ENCODE measurements around the gene RPS15.
"Not testable (repeated sequence)": the region's sequence is repeated elsewhere in the genome, so short reads cannot be mapped to it uniquely, and the experiment has no call there.

RPS15 gene

DNA sequence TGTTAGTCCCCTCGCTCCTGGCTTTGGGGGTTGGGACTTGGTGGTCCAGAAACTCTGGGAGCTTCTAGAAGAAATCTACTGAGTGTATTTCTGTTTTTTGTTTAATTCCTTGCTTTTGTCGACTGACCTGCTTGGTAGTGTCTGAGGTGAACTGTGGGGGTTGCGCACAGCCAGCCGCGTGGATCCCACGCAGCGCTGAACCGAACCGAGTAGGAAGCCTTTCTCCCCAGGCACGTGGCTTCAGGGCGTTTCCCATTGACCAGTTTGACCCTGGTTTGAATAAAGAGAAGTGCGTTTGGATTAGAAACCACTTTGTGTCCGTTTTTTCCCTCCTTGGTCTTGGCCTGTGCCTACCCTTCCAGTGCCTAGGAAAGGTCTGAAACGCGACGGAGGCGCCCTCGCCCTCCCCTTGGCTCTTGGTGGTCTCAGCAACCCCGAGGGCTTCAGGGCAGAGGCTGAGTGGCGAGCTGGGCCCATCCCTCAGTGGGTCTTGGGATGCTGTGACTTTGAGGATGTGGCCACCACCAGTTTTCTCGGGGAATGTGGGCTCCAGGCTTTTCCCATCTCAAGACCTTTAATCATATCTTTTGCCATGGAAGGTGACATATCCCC, 2.7 kb upstream of the RPS15 start:
- no peak for DNase-seq (ENCODE audit: low spot score)

DNA sequence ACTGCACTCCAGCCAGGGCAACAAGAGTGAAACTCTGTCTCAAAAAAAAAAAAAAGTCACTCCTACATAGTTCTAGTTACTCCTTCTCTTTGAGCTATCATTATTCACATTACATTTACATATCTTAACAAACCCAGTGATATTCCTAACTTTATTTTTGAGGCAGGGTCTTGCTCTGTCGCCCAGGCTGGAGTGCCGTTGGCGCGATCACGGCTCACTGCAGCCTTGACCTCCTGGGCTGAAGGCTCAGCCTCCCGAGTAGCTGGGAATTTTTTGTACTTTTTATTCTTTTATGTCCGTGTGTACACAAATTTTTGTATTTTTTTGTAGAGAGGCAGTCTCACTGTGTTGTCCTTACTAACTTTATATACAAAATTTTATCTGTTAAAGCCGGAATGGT, 587 bp upstream of the RPS15 start:
- no peak for DNase-seq (ENCODE audit: low spot score)

GRCh38 chr19:1438933-1439354, 748 bp downstream of the RPS15 start:
- no peak for DNase-seq (ENCODE audit: low spot score)

DNA sequence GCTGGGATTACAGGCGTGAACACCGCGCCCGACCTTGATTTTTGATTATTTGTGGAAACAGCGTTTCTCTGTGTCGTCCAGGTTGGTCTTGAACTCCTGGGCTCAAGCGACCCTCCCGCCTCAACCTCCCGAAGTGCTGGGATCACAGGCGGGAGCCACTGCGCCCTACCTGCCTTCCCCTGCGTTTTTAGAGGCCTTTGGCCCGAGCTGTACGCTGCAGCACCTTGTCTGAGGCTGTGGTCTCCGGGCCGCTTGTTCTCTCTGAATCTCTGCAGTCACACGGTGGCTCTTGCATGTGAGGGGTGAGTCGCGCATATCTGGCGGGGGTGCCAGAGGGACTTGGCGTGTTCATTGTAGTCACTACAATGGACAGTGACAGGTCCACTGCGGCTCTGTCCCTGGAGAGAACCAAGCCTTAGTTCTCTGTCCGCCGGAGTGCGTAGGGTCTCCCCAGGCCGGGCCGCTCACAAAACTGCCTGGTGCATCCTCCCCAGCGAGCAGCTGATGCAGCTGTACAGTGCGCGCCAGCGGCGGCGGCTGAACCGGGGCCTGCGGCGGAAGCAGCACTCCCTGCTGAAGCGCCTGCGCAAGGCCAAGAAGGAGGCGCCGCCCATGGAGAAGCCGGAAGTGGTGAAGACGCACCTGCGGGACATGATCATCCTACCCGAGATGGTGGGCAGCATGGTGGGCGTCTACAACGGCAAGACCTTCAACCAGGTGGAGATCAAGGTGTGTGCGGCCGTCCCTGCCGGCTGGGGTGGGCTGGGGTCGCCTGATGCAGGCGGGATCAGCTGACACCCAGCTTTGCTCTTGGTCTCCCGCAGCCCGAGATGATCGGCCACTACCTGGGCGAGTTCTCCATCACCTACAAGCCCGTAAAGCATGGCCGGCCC, 1.6 kb downstream of the RPS15 start:
- DNase-seq (ENCODE audit: low spot score): not testable (repeated sequence)

GRCh38 chr19:1440418-1440801, 2.2 kb downstream of the RPS15 start:
- no peak for DNase-seq (ENCODE audit: low spot score)

DNA sequence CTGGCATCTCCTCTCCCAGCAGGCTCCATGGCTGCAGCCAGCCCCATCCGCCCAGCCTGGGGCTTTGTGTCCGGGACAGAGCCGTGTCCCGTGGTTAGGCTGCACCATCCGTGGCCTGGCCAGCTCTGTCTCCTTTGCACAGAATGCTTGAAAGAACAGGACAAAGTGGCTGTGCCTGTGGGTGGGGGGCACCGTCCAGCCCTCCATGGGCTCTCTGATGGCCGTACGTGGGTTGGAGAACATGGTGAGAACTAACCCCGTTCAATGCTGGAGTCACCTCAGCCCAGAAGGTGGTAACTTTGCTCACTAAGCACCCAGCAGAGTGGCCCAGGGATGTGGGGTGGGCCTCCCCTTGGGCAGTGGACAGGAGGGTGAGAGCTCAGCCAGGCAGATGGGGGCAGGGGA, 2.8 kb downstream of the RPS15 start:
- no peak for DNase-seq (ENCODE audit: low spot score)

GRCh38 chr19:1441677-1442438, 3.7 kb downstream of the RPS15 start:
- no peak for DNase-seq (ENCODE audit: low spot score)

DNA sequence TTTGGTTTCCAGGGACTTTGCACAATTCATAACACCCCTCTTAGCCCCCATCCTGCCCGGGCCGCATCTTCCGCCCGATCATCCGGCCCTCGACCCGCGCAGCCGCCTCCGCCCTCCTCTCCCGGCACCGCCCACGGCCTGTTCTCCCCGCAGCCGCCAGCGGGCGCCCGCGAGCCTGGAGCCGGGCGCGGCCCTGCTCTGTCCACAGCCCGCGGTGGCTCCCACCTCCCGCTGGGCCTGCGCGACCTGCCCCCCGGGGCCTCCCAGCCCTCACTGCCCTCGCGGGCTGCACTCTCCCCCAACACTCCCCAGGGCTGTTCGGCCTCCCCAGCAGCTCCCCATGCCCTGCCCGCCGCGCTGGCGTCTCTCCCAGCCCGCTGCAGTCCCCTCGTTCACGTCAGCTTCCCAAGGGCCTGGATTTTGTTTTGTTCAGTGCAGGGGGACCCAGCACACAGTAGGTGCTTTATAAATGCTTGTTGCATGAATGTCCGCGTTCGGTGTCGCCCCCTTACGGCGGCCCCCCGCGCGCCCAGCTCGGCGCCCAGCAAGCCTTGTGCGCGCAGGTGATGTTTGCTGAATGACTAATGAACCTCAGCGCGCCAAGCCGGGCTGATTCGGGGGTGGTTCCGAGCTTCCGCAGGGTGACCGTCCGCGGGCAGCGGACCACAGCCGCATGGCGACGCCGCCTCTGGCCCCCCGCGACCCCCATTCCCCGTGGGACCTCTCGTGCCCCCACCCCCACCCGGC, 7.2 kb downstream of the RPS15 start:
- peak; percentile 75 for DNase-seq (ENCODE audit: low spot score)

- no peak for DNase-seq (ENCODE audit: low spot score)
Measured at GRCh38 chr19:1445932-1446712, 7.9 kb downstream of the RPS15 start.

GRCh38 chr19:1446713-1447481, 8.7 kb downstream of the RPS15 start:
- DNase-seq (ENCODE audit: low spot score): no peak

GRCh38 chr19:1447504-1447903, 9.3 kb downstream of the RPS15 start:
- DNase-seq (ENCODE audit: low spot score): no peak

DNA sequence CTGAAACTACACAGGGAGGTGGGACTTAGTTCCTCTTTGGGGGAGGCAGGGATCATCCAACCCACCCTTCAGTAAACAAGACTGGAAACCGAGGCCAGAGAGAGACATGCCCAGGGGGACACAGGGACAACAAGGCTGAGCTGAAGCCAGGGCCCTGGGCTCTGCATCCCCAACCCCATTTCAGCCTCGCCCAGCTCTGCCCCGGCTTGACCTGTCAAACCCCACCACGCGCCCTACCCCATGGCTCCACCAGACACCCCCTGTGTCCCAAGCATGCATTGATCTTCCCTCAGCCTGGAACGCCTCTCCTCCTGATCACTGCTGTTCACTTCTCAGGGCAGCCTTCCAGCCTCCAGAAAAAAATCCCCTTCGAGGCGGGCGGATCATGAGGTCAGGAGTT, 9.7 kb downstream of the RPS15 start:
- DNase-seq (ENCODE audit: low spot score): no peak

GRCh38 chr19:1449467-1450442, 11.6 kb downstream of the RPS15 start, which contains the start of gene APC2:
TSS of gene APC2 (plus strand) at chr19:1450121. CDS start at chr19:1453002, 2,881 bp downstream.
- DNase-seq (ENCODE audit: low spot score): no peak

DNA sequence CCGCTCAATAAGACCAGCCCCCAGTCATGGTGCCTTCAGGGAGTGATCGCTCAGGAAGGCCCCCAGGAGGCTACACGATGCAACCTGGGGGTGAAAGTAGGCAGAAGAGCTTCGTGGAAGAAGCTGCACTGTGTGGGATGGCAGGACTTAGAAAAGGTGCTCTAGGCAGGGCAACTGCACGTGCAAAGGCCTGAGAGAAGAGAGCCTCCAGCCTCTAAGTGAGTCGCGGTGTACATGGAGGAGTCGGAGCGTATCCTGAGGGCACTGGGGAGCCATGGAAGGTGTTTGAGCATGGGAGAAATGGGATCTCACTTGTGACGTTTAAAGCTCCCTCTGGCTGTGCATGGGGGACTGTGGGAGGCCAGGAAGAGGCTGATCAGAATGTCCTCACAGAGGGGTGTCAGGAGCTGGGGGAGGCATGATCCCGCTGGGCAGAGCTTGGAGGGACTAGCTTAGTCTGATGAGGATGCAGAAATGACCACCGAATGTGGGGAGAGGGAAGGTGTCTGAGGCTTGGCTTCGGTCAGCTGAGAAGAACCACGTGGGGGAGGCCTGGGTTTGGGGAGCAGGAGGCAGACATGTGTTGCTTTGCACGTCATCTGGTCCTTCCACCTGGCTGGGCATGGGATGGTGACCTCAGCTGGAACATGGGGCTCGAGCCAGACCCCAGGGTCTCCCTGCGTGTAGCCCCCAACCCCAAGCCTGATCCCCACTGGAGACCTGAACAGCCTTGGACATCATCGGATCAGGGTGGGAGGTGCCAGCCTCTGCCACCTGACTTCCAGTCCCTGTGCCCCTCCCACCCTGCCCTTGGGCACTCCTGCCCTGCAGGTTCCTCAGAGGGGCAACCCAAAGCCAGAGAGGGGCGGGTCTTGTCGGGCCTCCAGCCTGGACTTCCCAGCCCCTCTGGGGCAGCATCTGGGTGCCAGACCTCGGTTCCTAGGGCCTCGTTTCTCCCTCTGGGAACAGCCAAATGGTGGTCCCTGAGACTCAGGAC, 12.8 kb downstream of the RPS15 start:
- DNase-seq (ENCODE audit: low spot score): no peak

DNA sequence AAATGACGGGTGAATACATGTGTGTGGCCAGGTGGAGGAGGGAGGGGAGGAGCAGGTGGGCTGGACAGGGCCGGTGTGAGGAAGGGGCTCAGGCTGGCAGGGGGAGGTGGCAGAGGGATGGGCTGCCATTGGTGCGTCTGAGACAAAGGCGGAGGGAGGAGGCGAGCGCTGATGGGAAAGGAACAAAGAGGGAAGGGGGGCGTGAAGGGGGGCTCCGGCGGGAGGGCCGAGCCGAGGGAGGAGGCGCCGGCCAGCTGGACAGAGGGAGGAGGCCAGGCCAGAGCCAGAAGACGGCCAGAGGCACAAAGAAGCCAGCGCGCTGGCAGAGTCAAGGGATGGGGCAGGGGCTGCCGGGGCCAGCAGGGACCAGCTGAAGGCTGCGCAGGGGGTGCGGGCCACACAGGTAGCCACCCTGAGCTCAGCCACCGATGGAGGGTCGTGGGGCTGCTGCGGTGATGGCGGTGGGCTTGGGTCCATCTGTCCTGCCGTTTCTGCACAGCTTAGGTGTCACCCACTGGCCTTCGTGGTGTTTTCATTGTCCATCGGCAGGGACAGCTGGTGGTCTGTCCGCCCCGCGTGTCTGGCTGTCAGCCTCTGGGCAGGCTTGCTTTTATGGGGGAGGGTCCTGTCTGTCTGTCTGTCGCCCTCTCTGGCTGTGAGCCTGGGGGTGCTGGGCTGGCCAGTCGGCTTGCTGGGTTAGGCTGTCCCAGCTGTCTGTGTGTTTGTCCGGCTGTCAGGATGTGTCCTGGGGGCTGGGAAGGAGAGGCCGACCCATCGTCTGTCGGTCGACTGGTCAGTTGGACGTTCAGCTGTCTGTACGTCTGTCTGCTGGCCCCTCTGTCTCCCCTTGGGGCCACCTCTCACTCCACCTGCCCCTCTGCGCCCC, 14.0 kb downstream of the RPS15 start:
- no peak for DNase-seq (ENCODE audit: low spot score)

GRCh38 chr19:1452802-1453524, 14.8 kb downstream of the RPS15 start:
- DNase-seq (ENCODE audit: low spot score): no peak

Data from hematopoietic multipotent progenitor cell treated with erythropoietin and hydrocortisone succinate and interleukin-3 and kit ligand, for 15 days (in vitro differentiated cells).